NB4 (cell line): Measurements from ENCODE around the gene PDYN.

Source experiments
- DNase-seq: peaks from one replicate; pipeline ENCODE4 v3.0.0; 2010; ENCODE audit warnings: low read depth
- H3K4me3 ChIP-seq: one replicate; pipeline ENCODE4 v1.5.1; 2011; ENCODE audit warnings: mild to moderate bottlenecking, low read depth, low read length, moderate library complexity
- CTCF ChIP-seq: IDR thresholded peaks from one replicate; pipeline ENCODE4 v1.5.1; 2012; ENCODE audit warnings: low read depth, low read length
- MAX ChIP-seq: IDR thresholded peaks from 2 replicates; pipeline ENCODE4 v1.6.1; 2011; ENCODE audit warnings: low read depth, low read length
- MYC ChIP-seq: IDR thresholded peaks from 2 replicates; pipeline ENCODE4 v1.6.1; 2011; ENCODE audit warnings: low read depth, low read length
- POLR2A ChIP-seq: IDR thresholded peaks from 2 replicates; pipeline ENCODE4 v1.6.1; 2011; ENCODE audit warnings: mild to moderate bottlenecking; ENCODE audit not compliant: insufficient read length; ENCODE audit errors: extremely low read depth

Gene PDYN

GRCh38 chr20:1947535-1947846, 46.4 kb downstream of the PDYN start:
- no peak for DNase-seq
- TF ChIP-seq POLR2A (no peak), CTCF (no peak), MYC (no peak), MAX (no peak)
- no peak overlapping the region for H3K4me3 ChIP-seq

GRCh38 chr20:1946762-1947534, 46.9 kb downstream of the PDYN start:
- TF ChIP-seq MYC, result no peak
- no peak for TF ChIP-seq CTCF
- TF ChIP-seq MAX, result no peak
- no peak for TF ChIP-seq POLR2A
- peak; percentile 76 for DNase-seq
- no peak overlapping the region for H3K4me3 ChIP-seq

- DNase-seq, result no peak
- TF ChIP-seq MYC (no peak), CTCF (no peak), POLR2A (no peak), MAX (no peak)
- no peak overlapping the region for H3K4me3 ChIP-seq
These were observed 47.5 kb downstream of the PDYN start for GRCh38 chr20:1946442-1946761.

GRCh38 chr20:1945660-1946059, 48.2 kb downstream of the PDYN start:
- peak; percentile 81 for DNase-seq
- no peak for TF ChIP-seq MYC
- TF ChIP-seq CTCF, result no peak
- no peak for TF ChIP-seq MAX
- no peak for TF ChIP-seq POLR2A
- peak overlapping the region; percentile 41 for H3K4me3 ChIP-seq

- peak; percentile 97 for DNase-seq
- TF ChIP-seq MAX (peak; percentile 82), POLR2A (peak; percentile 24), CTCF (no peak), MYC (peak; percentile 93)
- H3K4me3 ChIP-seq, result peak overlapping the region; percentile 41
These were observed 48.7 kb downstream of the PDYN start for GRCh38 chr20:1945134-1945618.
